Gastroesophageal sphincter (tissue), 3 donors: Measurements from ENCODE around the gene ANK3.

Experiments used
- EP300 ChIP-seq: sonication (generic); formaldehyde crosslinking; IDR thresholded peaks from one replicate; pipeline ENCODE4 v1.6.1; 2017; ENCODE audit warnings: antibody characterized with exemption, mild to moderate bottlenecking
- POLR2A ChIP-seq, 2 donors: fragments of 450-650 bp; IDR thresholded peaks; one replicate each; pipeline ENCODE4 v1.6.1; 2017; ENCODE audit warnings: antibody characterized with exemption in 2 of 2, mild to moderate bottlenecking in 2 of 2, moderate library complexity in 1 of 2
- POLR2AphosphoS5 ChIP-seq: sonication (generic); formaldehyde crosslinking; IDR thresholded peaks from one replicate; pipeline ENCODE4 v1.6.1; 2017; ENCODE audit warnings: antibody characterized with exemption
- TF ChIP-seq, protein P1 (sequence below), 4 experiments: fragments of 200-600 bp in 2 of 4; fragments of 450-650 bp in 2 of 4; sonication (generic) in 1 of 4; IDR thresholded peaks; one replicate each; pipeline ENCODE4 v1.5.1; 2017 to 2019; ENCODE audit warnings: antibody characterized with exemption in 4 of 4, mild to moderate bottlenecking in 2 of 4, moderate library complexity in 2 of 4

DNA sequence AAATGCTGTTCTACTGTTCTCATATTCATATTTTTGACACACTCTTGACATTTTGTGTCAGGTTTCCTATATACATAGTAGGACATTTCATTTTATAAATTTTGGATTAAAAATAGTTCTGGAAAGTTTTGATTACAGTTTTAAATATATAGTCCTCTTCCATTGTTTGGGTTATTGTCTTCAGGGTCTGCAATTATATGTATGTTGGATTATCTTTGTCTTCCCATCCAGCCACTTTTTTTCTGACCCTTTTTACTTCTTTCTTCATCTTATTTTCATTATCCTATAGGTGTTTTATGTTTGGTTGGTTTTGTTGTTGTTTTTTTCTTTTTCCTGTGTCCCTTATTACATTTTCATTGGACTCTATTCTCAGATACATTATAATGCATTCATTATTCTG, 412.2 kb downstream of the ANK3 start:
- TF ChIP-seq, protein P1, sequence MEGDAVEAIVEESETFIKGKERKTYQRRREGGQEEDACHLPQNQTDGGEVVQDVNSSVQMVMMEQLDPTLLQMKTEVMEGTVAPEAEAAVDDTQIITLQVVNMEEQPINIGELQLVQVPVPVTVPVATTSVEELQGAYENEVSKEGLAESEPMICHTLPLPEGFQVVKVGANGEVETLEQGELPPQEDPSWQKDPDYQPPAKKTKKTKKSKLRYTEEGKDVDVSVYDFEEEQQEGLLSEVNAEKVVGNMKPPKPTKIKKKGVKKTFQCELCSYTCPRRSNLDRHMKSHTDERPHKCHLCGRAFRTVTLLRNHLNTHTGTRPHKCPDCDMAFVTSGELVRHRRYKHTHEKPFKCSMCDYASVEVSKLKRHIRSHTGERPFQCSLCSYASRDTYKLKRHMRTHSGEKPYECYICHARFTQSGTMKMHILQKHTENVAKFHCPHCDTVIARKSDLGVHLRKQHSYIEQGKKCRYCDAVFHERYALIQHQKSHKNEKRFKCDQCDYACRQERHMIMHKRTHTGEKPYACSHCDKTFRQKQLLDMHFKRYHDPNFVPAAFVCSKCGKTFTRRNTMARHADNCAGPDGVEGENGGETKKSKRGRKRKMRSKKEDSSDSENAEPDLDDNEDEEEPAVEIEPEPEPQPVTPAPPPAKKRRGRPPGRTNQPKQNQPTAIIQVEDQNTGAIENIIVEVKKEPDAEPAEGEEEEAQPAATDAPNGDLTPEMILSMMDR (IDR thresholded peaks at IDR 0.05) = no peak
- no peak for TF ChIP-seq EP300
- no peak for TF ChIP-seq POLR2AphosphoS5
- no peak for TF ChIP-seq POLR2A (IDR thresholded peaks at IDR 0.05)
